Astrocyte (in vitro differentiated cells and primary cell): ENCODE measurements around the gene NR2C2.

Source experiments
- EZH2 ChIP-seq: IDR thresholded peaks from 2 replicates; pipeline ENCODE4 v1.6.1; 2012; ENCODE audit warnings: mild to moderate bottlenecking, low read length, inconsistent platforms; ENCODE audit not compliant: insufficient read depth
- TF ChIP-seq, protein P1 (sequence below): IDR thresholded peaks from 2 replicates; pipeline ENCODE4 v1.5.1; 2011; ENCODE audit warnings: low read depth, mild to moderate bottlenecking, inconsistent platforms, low read length, moderate library complexity; ENCODE audit not compliant: insufficient read depth

DNA sequence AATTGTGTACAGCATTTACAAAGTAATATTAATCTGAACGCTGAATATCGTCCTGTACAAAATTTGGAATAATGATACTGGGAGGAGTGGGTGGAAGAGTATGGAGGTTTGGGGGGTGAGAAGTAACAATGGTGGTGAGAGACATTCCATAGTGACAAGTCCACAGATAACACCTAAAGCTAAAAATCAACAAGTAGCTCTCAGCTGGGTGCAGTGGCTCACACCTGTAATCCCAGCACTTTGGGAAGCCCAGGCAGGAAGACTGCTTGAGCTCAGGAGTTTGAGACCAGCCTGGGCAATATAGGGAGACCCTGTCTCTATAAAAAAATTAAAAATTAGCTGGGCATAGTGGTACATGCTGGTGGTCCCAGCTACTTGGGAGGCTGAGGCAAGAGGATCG is 112.6 kb downstream of the NR2C2 start:
- TF ChIP-seq, protein P1, sequence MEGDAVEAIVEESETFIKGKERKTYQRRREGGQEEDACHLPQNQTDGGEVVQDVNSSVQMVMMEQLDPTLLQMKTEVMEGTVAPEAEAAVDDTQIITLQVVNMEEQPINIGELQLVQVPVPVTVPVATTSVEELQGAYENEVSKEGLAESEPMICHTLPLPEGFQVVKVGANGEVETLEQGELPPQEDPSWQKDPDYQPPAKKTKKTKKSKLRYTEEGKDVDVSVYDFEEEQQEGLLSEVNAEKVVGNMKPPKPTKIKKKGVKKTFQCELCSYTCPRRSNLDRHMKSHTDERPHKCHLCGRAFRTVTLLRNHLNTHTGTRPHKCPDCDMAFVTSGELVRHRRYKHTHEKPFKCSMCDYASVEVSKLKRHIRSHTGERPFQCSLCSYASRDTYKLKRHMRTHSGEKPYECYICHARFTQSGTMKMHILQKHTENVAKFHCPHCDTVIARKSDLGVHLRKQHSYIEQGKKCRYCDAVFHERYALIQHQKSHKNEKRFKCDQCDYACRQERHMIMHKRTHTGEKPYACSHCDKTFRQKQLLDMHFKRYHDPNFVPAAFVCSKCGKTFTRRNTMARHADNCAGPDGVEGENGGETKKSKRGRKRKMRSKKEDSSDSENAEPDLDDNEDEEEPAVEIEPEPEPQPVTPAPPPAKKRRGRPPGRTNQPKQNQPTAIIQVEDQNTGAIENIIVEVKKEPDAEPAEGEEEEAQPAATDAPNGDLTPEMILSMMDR: no peak
- TF ChIP-seq EZH2: no peak
